BJ (cell line): ENCODE results near the gene ZNF32. TPM values are rescaled to one million over a fixed set of nuclear protein-coding genes. Genes with fewer than 3 reads are reported as not detected.

Source experiments
- CTCF ChIA-PET: fragments of 350-600 bp; formaldehyde crosslinking; extraction: SDS; loops from one replicate; lab custom pipeline; 2021; ENCODE audit warnings: antibody characterized with exemption, inconsistent platforms; lab: Yijun Ruan, JAX
- POLR2A ChIA-PET: fragments of 300-600 bp; sonication (Branson Sonifier 250); formaldehyde crosslinking; extraction: SDS; loops from one replicate; lab custom pipeline; 2021; ENCODE audit warnings: antibody characterized with exemption; lab: Charles Lee
- DNase-seq: peaks from one replicate; pipeline ENCODE4 v3.0.0-alpha.2; 2011; ENCODE audit warnings: low read depth
- H3K27me3 ChIP-seq: 2 replicates; pipeline ENCODE4 v1.6.0; 2011; ENCODE audit warnings: low read length; ENCODE audit not compliant: control insufficient read depth, insufficient read depth
- H3K36me3 ChIP-seq: 2 replicates; pipeline ENCODE4 v1.5.1; 2011; ENCODE audit warnings: low read length; ENCODE audit not compliant: control insufficient read depth, insufficient read depth
- H3K4me3 ChIP-seq: 2 replicates; pipeline ENCODE4 v1.5.1; 2011; ENCODE audit warnings: low read depth, mild to moderate bottlenecking, control low read depth, low read length
- CTCF ChIP-seq: IDR thresholded peaks from 2 replicates; pipeline ENCODE4 v1.5.1; 2011; ENCODE audit warnings: low read depth, mild to moderate bottlenecking, control low read depth, inconsistent platforms, low read length, moderate library complexity; ENCODE audit not compliant: insufficient read depth
- polyA plus RNA-seq: library from polyadenylated mRNA; depleted of rRNA; stranded (reverse); fragments of >200 nt; gene quantifications from 2 replicates; pipeline ENCODE4 v1.2.3, GENCODE V29; 2011

Gene ZNF32
- polyA plus RNA-seq, 1 experiment, result 38.6 TPM

- no peak for DNase-seq
- H3K36me3 ChIP-seq, result no peaks in the 10 kb centered on the region
- ChIA-PET CTCF (no interaction called here), POLR2A (no interaction called here)
- no peak overlapping the region for H3K4me3 ChIP-seq
- TF ChIP-seq CTCF, result no peak
- peaks cover 1% of the 10 kb centered on the region; the same call in 1 of the 2 replicates for H3K27me3 ChIP-seq
These were observed 20.7 kb downstream of the ZNF32 start for GRCh38 chr10:43627942-43628341.

GRCh38 chr10:43623351-43623750, 25.3 kb downstream of the ZNF32 start:
- no peak for DNase-seq
- H3K27me3 ChIP-seq, result no peaks in the 10 kb centered on the region
- 0 out of 2 replicates have a peak overlapping the region, but pooled peaks have one; percentile 5 for H3K4me3 ChIP-seq
- POLR2A ChIA-PET, result no interaction called here
- TF ChIP-seq CTCF, result no peak
- no peaks in the 10 kb centered on the region for H3K36me3 ChIP-seq
- CTCF ChIA-PET, result no interaction called here

- ChIA-PET CTCF (interaction anchor here (1.0 kb wide), 1 partner anchor 10 kb away, joined by 3 read pairs; no protein-coding TSS in a partner anchor), POLR2A (no interaction called here)
- no peaks in the 10 kb centered on the region for H3K36me3 ChIP-seq
- TF ChIP-seq CTCF, result no peak
- no peak overlapping the region for H3K4me3 ChIP-seq
- H3K27me3 ChIP-seq, result no peaks in the 10 kb centered on the region
- no peak for DNase-seq
These were observed 26.6 kb downstream of the ZNF32 start for GRCh38 chr10:43622038-43622437.

GRCh38 chr10:43619368-43619767, 29.3 kb downstream of the ZNF32 start:
- TF ChIP-seq CTCF, result no peak
- CTCF ChIA-PET, result no interaction called here
- POLR2A ChIA-PET, result no interaction called here
- H3K27me3 ChIP-seq, result no peaks in the 10 kb centered on the region
- H3K4me3 ChIP-seq, result no peak overlapping the region
- H3K36me3 ChIP-seq, result no peaks in the 10 kb centered on the region
- no peak for DNase-seq

GRCh38 chr10:43616697-43617370, 31.8 kb downstream of the ZNF32 start:
- no peak for DNase-seq
- Histone ChIP-seq H3K27me3 (no peaks in the 10 kb centered on the region), H3K36me3 (no peaks in the 10 kb centered on the region), H3K4me3 (no peak overlapping the region)
- ChIA-PET CTCF (interaction anchor here (1.2 kb wide), 1 partner anchor 14 kb away, joined by 3 read pairs; no protein-coding TSS in a partner anchor), POLR2A (no interaction called here)
- no peak for TF ChIP-seq CTCF
